Measurements from ENCODE around the gene ARL5C. TPM values are rescaled to one million over a fixed set of nuclear protein-coding genes. Genes with fewer than 3 reads are reported as not detected.
A peak's percentile ranks its signal among the peaks of the same experiment; 100 is the strongest.

The ARL5C gene
- total RNA-seq, 2 donors from 2014 or later, result not detected

DNA sequence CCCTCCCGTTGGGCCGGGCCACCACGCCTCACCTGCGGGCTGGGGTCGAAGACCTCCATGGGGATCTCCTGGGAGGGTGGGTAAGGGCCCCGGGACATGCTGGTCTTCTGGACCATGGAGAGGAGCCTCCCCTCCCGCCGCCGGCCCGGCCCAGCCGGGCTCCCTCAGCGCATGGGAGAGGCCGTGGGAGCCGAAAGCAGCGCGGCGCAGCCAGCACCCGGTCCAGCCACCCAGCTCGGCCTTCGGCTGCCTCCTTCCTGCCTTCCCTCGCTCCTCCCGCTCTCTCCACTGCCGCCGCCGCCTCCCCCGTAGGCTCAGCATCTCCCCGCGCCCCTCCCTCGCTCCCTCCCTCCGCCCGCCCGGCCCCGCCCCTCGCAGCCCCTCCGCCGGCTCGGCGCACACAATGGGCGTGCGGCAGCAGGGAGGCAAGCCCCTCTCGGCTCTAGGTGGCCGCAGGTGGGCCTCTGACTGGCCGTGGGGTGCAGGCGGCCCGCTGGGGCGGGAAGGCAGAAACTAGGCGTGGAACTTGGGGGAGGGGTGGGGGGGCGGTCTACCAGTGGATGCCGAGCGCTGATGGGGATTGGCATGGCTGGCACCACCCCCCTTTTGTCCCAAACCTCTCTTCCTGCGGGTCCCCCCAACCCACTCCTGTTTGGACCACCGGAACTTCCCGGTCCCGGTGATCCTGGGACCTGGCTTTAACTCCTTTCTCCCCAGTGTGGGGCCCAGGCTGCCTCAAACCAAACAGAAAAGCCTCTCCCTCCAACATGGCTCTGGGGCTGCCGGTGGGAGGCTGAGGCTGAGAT lies 31.6 kb upstream of the ARL5C start, which contains the start of gene CACNB1:
Gene CACNB1, minus strand, starts transcription at position 290 of the 806 bp plus-strand sequence. Its CDS starts 174 bp downstream, at position 116.
- peaks cover 41% of the 10 kb centered on the region for H3K36me3 Mint-ChIP-seq (ENCODE audit: low read depth)
- peak; percentile 73 for ATAC-seq (replicated peaks)
- peaks cover 10% of the 10 kb centered on the region for H3K4me1 Mint-ChIP-seq
- H3K9me3 Mint-ChIP-seq, result no peaks in the 10 kb centered on the region
- no peaks in the 10 kb centered on the region for H3K27me3 Mint-ChIP-seq
- peak within 1 kb of the TSS; percentile 70 for H3K27ac Mint-ChIP-seq
- H3K4me3 Mint-ChIP-seq, result peak within 1 kb of the TSS; percentile 83

DNA sequence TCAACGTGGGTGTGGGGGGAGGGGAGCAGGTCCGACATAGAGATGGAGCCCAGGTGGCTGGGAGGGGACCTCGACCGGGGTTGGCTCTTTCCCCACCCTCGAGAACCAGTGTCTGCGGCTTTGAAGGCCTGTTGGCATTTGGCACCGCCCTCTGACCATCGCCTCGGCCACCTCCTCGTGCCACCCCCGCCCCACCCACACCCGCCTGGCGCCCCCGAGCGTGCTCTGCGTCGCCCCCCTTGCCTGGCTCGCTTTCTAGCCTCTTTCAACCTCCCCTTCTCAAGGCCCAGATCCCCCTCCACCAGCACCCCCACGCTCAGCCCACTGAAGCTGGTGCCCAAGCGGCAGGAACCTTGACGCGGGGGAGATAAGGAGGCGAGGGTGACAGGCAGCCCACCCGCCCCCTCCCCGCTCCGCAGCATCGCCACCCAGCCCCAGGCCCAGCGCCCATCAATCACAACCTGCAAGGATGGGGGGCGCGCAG lies 30.9 kb upstream of the ARL5C start:
- ATAC-seq (replicated peaks), result no peak
- H3K27me3 Mint-ChIP-seq, result no peaks in the 10 kb centered on the region
- no peaks in the 10 kb centered on the region for H3K9me3 Mint-ChIP-seq
- H3K4me1 Mint-ChIP-seq, result peaks cover 4% of the 10 kb centered on the region
- H3K4me3 Mint-ChIP-seq, result peak overlapping the region; percentile 83
- peaks cover 40% of the 10 kb centered on the region for H3K36me3 Mint-ChIP-seq (ENCODE audit: low read depth)
- peak overlapping the region; percentile 70 for H3K27ac Mint-ChIP-seq

DNA sequence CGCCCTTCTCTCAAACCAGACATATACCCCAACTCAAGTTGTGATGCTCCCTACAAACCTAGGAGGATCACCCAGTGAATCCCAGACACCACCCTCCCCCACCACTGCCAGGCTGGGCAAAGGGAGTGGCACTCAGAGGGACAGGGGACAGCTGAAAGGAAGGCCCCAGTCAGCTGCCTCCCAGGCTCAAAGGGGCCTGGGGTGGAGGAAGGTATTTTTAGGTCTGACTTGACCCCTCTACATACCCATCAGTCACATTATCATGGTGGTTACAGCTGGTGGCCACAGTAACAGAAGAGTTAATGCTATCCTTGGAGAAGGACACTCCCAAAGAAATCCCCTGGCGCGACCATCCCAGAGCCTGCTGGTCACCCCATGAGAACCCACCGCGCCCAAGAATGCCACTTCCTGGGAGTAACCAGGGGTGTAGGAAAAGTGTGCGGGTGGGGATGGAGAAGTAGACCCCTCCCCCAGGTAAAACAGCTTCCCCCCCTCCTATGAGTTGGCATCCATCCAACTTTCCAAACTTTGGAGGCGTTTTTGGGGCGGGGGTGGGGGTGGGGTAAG lies 30.4 kb upstream of the ARL5C start:
- Mint-ChIP-seq H3K27me3 (no peaks in the 10 kb centered on the region), H3K9me3 (no peaks in the 10 kb centered on the region), H3K36me3 (ENCODE audit: low read depth) (peaks cover 39% of the 10 kb centered on the region), H3K27ac (peak overlapping the region; percentile 70), H3K4me3 (peak overlapping the region; percentile 83), H3K4me1 (peaks cover 4% of the 10 kb centered on the region)
- no peak for ATAC-seq (replicated peaks)

DNA sequence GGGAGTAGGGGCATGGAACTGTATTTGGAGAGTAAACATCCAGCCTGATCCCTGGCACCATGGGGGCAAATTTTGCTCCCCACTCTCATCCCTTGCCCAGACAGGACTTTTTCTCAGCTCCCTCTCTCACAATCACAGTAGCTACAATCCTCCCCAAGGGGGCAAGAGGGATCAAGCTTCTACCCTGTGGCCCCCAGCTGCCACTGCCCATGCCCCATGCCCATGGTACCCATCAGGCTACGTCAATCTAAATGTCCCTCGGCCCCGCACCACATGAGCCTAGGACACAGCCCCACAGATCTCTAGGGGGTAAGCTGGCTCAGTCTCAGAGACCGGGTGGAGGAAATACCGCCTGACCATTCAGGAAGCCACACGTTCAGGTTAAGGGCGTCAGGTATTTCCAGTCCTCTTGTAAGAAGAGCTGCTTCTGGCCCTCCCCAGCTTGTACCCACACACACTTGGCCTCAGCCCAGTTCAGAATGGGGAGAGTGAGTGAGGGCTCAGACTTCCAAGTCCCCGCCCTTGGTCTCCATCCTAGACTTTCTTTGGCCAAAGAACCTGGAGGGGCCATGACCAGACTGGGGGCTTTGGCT lies 29.7 kb upstream of the ARL5C start:
- Mint-ChIP-seq H3K36me3 (ENCODE audit: low read depth) (peaks cover 38% of the 10 kb centered on the region), H3K4me3 (peak overlapping the region; percentile 83), H3K4me1 (peaks cover 4% of the 10 kb centered on the region), H3K9me3 (no peaks in the 10 kb centered on the region), H3K27me3 (no peaks in the 10 kb centered on the region), H3K27ac (peak overlapping the region; percentile 70)
- ATAC-seq (replicated peaks), result no peak

DNA sequence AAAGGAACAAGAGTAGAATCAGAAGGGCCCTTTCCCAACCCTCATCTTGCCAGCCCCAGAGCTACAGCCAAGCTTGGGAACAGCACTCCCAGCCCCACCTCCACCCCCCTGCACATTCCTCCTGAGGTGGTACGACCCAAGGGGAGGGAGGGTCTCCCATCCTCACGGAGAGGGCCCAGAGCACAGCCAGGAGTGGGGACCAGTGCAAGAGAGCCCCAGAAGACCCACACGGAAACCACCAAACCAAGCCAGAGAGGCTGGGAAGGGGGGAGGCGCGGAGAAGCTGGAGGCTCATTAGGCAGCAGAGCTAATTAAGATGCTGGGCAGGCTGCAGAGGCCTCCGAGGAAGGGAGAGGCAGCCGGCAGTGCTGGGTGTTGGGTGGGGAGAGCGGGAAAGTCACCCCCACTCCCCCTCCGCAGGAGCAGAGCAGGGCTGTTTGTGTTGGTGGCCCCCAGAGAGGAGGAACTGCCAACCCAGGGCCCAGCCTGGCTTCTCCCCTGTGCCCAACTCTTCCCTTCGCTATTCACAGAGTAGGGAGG lies 29.1 kb upstream of the ARL5C start:
- Mint-ChIP-seq H3K4me3 (peak overlapping the region; percentile 83), H3K36me3 (ENCODE audit: low read depth) (peaks cover 37% of the 10 kb centered on the region), H3K4me1 (peaks cover 4% of the 10 kb centered on the region), H3K27ac (peak overlapping the region; percentile 32), H3K27me3 (no peaks in the 10 kb centered on the region), H3K9me3 (no peaks in the 10 kb centered on the region)
- ATAC-seq (replicated peaks), result no peak

DNA sequence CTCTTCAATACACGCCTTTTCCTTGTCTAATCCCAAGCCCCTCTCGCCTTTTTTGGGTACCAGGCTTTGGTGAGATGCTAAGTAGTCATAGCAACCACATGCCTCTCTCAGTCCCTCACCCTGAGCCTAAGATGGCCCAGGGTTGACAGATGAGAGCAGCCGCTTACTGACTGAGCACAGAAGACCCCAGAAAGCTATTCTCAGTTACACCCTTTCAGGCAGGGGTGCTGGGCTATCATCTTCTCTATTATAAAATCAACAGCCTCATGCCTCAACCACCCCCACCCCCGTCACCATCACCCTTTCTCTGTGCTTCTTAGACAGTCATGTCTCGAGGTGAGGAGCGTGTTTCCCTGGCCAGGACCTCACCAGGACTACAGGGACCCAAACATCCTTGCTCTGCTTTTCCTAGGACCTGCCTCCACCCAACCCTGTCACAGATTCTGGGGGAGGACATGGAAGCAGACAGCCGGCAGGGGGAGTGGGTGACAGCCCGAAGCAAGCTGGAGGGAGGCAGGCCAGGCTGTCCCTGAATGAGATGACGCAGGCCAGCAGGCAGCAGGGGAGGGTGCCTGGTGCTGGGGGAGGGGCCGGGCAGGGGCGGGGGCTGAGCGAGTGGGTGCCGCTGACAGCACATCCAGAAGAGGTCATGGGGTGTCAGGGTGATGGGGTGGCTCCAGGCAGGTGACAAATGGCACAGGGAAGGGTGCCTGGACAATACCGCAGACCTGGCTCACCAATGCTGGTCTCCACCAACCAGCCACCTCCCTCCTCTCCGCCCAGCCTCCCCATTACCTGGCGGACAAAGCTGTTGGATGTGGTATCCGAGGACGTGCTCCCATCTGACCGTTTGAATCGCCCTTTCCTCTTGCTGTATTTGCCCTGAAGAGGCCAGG lies 28.4 kb upstream of the ARL5C start:
- Mint-ChIP-seq H3K4me3 (no peak overlapping the region), H3K36me3 (ENCODE audit: low read depth) (peaks cover 33% of the 10 kb centered on the region), H3K27ac (peak overlapping the region; percentile 51), H3K9me3 (no peaks in the 10 kb centered on the region), H3K27me3 (no peaks in the 10 kb centered on the region), H3K4me1 (peaks cover 4% of the 10 kb centered on the region)
- no peak for ATAC-seq (replicated peaks)

DNA sequence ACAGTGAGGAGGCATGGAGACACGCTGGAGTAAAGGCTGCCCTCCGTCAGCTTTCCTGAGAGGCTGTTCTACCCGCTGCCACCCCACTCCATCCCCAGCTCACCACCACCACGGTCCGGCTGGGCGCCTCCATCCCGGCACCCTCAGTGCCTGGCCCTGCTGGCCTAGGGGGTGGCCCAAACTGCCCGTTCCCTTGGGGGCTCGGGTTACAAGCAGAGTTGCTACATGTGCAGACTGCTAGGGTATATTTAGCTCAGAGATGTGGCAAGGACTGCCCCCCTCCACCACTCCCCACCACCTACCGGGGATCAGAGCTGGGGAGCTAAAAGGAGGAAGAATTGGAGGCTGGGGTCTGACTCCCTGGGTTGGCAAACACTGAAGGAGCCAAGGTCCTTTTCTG lies 27.4 kb upstream of the ARL5C start:
- H3K9me3 Mint-ChIP-seq, result no peaks in the 10 kb centered on the region
- peaks cover 4% of the 10 kb centered on the region for H3K4me1 Mint-ChIP-seq
- no peaks in the 10 kb centered on the region for H3K27me3 Mint-ChIP-seq
- no peak overlapping the region for H3K4me3 Mint-ChIP-seq
- peaks cover 41% of the 10 kb centered on the region for H3K36me3 Mint-ChIP-seq (ENCODE audit: low read depth)
- no peak overlapping the region for H3K27ac Mint-ChIP-seq
- ATAC-seq (replicated peaks), result no peak

DNA sequence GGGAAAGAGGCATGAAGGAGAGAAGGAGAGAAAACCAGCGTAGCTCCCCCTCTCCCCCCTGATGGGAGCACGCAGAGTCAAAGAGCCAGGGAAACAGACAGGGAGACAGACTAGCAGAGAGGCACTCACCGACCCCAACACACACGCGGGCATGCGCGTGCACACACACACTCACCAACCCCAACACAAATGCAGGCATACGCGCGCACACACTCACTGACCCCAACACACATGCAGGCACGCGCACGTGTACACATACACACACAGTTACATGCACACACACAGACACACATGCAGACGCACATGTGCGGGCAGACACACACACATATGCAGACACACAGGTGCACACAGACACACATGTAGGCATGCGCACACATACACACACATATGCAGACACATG lies 26.9 kb upstream of the ARL5C start:
- Mint-ChIP-seq H3K27me3 (no peaks in the 10 kb centered on the region), H3K27ac (no peak overlapping the region), H3K9me3 (no peaks in the 10 kb centered on the region), H3K4me3 (no peak overlapping the region), H3K36me3 (ENCODE audit: low read depth) (peaks cover 45% of the 10 kb centered on the region), H3K4me1 (peaks cover 4% of the 10 kb centered on the region)
- no peak for ATAC-seq (replicated peaks)

DNA sequence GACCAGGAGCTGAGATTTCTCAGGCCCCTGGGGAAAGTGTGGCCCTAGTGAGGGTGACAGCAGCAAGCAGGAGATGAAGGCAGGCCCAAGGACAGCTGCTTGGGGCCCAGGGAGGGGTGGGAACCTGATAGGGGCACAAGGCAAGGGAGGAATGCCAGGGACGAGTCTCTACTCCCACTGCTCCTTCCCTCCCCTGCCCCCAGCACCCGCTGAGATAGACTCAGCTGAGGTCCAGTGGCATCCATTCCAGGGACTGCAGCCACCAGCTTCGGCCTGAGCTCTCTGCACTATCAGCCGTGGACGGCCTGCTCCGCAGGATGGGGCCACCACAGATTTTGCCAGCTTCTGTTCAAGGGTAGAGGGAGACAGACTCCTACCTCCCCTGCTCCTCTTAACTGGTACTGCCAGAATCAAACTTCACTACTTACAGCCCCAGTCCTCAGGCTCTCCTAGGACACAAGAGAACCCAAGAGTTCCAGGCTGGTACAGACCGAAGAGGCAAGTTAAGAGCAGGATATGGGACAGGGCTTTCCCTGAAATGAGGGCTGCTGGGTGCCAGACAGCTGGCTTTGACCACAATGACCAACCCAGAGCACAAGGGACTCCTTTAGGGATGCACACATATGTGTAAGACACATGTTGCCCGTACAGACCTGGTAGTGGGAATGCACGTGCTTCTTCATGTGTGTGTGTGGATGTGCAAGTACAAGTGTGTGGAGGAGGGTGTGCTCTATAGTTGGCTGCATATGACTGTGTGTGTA lies 26.0 kb upstream of the ARL5C start:
- ATAC-seq (replicated peaks), result no peak
- no peaks in the 10 kb centered on the region for H3K9me3 Mint-ChIP-seq

DNA sequence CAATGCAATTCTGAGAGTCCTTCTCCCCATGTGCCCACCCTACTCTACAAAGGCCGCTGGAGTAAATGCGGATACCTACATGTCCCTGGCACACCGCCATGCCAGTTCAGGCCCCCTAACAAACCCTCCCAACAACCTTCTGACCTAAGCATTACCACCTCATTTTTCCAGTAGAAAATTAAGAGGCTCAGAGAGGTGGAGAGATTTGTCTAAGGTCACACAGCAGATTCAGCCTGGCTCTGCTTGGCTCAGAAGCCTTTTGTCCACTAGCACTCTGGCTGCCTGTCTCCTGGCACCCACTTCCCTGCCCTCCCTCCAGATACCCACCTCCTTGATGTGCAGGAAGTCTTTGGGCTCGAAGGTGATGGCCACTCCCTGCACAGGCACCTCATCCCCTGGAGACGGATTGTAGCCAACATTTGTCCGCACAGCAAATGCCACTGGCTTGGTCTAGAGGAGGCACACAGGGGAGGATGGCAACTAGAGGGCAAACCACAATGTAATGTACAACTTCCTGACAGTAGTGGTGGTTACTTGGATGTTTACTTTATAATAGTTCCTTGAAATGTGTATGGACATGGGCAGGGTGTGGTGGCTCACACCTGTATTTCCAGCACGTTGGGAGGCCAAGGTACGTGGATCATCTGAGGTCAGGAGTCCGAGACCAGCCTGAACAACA lies 21.3 kb upstream of the ARL5C start:
- Mint-ChIP-seq H3K4me1 (no peaks in the 10 kb centered on the region), H3K36me3 (ENCODE audit: low read depth) (peaks cover 69% of the 10 kb centered on the region), H3K9me3 (no peaks in the 10 kb centered on the region), H3K4me3 (no peak overlapping the region), H3K27ac (no peak overlapping the region), H3K27me3 (no peaks in the 10 kb centered on the region)
- ATAC-seq (replicated peaks), result no peak

More for the DNA sequence above, 26.0 kb upstream of the ARL5C start:
- Mint-ChIP-seq H3K4me1 (peaks cover 4% of the 10 kb centered on the region), H3K27me3 (no peaks in the 10 kb centered on the region), H3K36me3 (ENCODE audit: low read depth) (peaks cover 55% of the 10 kb centered on the region), H3K27ac (no peak overlapping the region), H3K4me3 (no peak overlapping the region)

DNA sequence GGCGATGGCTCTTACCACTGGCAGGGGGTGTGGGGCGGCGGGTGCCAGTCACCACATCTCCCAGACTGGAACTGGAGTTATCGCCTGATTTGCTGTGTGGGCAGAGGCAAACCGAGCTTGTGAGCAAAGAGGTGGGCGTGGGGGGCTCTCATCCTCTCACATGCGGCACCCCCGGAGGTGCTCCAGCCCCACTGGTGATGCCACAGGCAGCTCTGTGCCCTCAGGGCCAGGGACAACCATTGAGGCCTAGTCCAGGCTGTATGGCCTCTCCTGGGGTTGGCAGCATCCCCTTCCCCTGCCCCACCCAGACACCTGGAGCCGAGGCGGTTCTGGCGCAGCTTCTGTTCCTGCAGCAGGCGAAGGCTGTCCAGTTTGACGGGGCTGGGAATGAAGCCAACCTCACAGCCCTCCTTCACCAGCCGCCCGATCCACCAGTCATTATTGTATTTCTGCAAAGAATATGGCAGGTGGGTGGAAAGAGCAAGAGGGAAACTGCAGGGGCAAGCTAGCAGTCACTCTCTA lies 20.6 kb upstream of the ARL5C start:
- no peak overlapping the region for H3K4me3 Mint-ChIP-seq
- ATAC-seq (replicated peaks), result no peak
- no peaks in the 10 kb centered on the region for H3K27me3 Mint-ChIP-seq
- H3K9me3 Mint-ChIP-seq, result no peaks in the 10 kb centered on the region
- H3K4me1 Mint-ChIP-seq, result no peaks in the 10 kb centered on the region
- H3K36me3 Mint-ChIP-seq (ENCODE audit: low read depth), result peaks cover 71% of the 10 kb centered on the region
- H3K27ac Mint-ChIP-seq, result no peak overlapping the region

DNA sequence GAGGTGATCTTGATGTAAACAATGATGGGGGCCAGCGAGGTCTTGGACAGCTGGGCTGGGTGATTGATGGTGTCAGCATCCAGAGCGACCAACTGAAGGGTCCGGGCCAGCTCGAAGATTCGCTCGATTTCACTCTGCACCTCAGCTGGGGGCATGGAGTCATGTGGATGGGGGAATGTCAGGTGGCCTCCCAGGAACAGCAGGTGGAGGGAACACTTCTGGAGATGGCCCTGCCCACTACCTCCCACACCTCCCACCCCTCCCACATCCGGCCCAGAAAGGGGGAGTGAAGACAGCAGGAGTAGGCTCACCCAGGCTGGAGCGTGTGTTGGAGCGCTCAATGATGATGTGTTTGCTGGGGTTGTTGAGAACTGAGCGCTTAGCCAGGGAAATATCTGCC lies 17.8 kb upstream of the ARL5C start:
- Mint-ChIP-seq H3K4me1 (no peaks in the 10 kb centered on the region), H3K4me3 (no peak overlapping the region), H3K27ac (no peak overlapping the region), H3K9me3 (no peaks in the 10 kb centered on the region), H3K36me3 (ENCODE audit: low read depth) (peaks cover 60% of the 10 kb centered on the region), H3K27me3 (no peaks in the 10 kb centered on the region)
- no peak for ATAC-seq (replicated peaks)

DNA sequence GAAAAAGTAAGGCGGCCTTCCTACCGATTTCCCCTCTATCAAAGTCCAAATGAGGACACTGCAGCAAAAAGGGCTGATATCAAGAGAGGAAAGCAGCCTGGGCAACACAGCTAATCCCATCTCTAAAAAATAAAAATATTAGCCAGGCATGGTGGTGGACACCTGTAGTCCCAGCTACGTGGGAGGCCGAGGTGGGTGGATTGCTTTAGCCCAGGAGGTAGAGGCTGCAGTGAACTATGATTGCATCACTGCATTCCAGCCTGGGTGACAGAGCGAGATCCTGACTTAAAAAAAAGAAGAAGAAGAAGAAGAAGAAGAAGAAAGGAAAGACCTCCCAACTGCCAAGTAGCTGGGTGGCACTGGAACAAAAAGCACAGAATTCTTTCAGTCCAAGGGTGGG lies 17.1 kb upstream of the ARL5C start:
- Mint-ChIP-seq H3K4me1 (no peaks in the 10 kb centered on the region), H3K27me3 (no peaks in the 10 kb centered on the region), H3K36me3 (ENCODE audit: low read depth) (peaks cover 60% of the 10 kb centered on the region), H3K9me3 (no peaks in the 10 kb centered on the region), H3K4me3 (no peak overlapping the region), H3K27ac (no peak overlapping the region)
- ATAC-seq (replicated peaks), result no peak
